Uterus (tissue), 4 donors: Measurements from ENCODE around the gene KHDRBS1. TPM values are rescaled to one million over a fixed set of nuclear protein-coding genes. Genes with fewer than 3 reads are reported as not detected.
A peak's percentile ranks its signal among the peaks of the same experiment; 100 is the strongest.

Experiments used
- DNase-seq, 2 donors: peaks; one replicate each; pipeline ENCODE4 v3.0.0-alpha.2; 2019 to 2020
- H3K27ac ChIP-seq, 2 donors: fragments of 200-600 bp; sonication (generic); 1 replicate in 1 of 2; 2 replicates in 1 of 2; pipeline ENCODE4 v1.5.1; 2016 to 2018
- H3K27me3 ChIP-seq, 2 donors: fragments of 200-600 bp; sonication (generic); one replicate each; pipeline ENCODE4 v1.5.1; 2018 to 2019; ENCODE audit warnings: control low read depth in 1 of 2
- H3K36me3 ChIP-seq, 2 donors: fragments of 200-600 bp; sonication (generic); one replicate each; pipeline ENCODE4 v1.5.1; 2019; ENCODE audit warnings: control low read depth in 1 of 2
- H3K4me1 ChIP-seq, 2 donors: fragments of 200-600 bp; sonication (generic); one replicate each; pipeline ENCODE4 v1.5.1; 2018 to 2019; ENCODE audit warnings: control low read depth in 1 of 2
- H3K4me3 ChIP-seq, 2 donors: fragments of 200-600 bp; sonication (generic); 1 replicate in 1 of 2; 2 replicates in 1 of 2; pipeline ENCODE4 v1.5.1; 2018 to 2019; ENCODE audit warnings: mild to moderate bottlenecking in 1 of 2
- H3K9me3 ChIP-seq, 2 donors: fragments of 200-600 bp; sonication (generic); one replicate each; pipeline ENCODE4 v1.5.1; 2019; ENCODE audit warnings: control low read depth in 1 of 2
- CTCF ChIP-seq, 4 experiments: fragments of 200-600 bp in 2 of 4; fragments of 450-650 bp in 2 of 4; sonication (generic) in 2 of 4; IDR thresholded peaks; one replicate each; pipeline ENCODE4 v1.5.1; 2016 to 2019; ENCODE audit warnings: antibody characterized with exemption in 4 of 4, mild to moderate bottlenecking in 2 of 4, moderate library complexity in 1 of 4
- POLR2A ChIP-seq, 2 donors: fragments of 450-650 bp; IDR thresholded peaks; one replicate each; pipeline ENCODE4 v1.6.1; 2016; ENCODE audit warnings: antibody characterized with exemption in 2 of 2, mild to moderate bottlenecking in 1 of 2, moderate library complexity in 1 of 2
- intact Hi-C: fragments of 100-400 bp; cut with DNase I; formaldehyde crosslinking; loops from one replicate; pipeline ENCODE4 v1.15.1; 2023; ENCODE audit warnings: low total_unique reads
- total RNA-seq, 4 donors: library from RNA; depleted of rRNA in 3 of 4; stranded (reverse); fragments of >200 nt in 3 of 4; gene quantifications; one replicate each; pipeline versions ENCODE4 v1.1.0 to v1.2.4, GENCODE V29; 2014 to 2023
- donor health status: DM: yes; HTN: yes; CAD: no.

Gene KHDRBS1, protein sequence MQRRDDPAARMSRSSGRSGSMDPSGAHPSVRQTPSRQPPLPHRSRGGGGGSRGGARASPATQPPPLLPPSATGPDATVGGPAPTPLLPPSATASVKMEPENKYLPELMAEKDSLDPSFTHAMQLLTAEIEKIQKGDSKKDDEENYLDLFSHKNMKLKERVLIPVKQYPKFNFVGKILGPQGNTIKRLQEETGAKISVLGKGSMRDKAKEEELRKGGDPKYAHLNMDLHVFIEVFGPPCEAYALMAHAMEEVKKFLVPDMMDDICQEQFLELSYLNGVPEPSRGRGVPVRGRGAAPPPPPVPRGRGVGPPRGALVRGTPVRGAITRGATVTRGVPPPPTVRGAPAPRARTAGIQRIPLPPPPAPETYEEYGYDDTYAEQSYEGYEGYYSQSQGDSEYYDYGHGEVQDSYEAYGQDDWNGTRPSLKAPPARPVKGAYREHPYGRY
- total RNA-seq, result 100 to 1,000 TPM in 2 of 4 donors, 10 to 100 TPM in 2; 40.9 to 142 (median 96.5) TPM

- peak; percentile 99 for DNase-seq
- Histone ChIP-seq H3K9me3 (no peaks in the 10 kb centered on the region), H3K4me1 (peaks cover 0 to 2% of the 10 kb centered on the region in 2 donors), H3K27ac (peak within 1 kb of the TSS; percentile 95 to 98), H3K4me3 (peak within 1 kb of the TSS; percentile 59 to 90), H3K36me3 (no peaks in the 10 kb centered on the region), H3K27me3 (no peaks in the 10 kb centered on the region)
- intact Hi-C loops, result no loop called here
- peak; percentile 83 to 94 for TF ChIP-seq POLR2A (IDR thresholded peaks at IDR 0.05)
- TF ChIP-seq CTCF (IDR thresholded peaks at IDR 0.05), result peak in 1 of 4 experiments; percentile 45
Measured at GRCh38 chr1:32013386-32014198, at the start of gene KHDRBS1. Gene KHDRBS1 (plus strand): TSS chr1:32013868. CDS start chr1:32013996, 128 bp downstream.

DNA sequence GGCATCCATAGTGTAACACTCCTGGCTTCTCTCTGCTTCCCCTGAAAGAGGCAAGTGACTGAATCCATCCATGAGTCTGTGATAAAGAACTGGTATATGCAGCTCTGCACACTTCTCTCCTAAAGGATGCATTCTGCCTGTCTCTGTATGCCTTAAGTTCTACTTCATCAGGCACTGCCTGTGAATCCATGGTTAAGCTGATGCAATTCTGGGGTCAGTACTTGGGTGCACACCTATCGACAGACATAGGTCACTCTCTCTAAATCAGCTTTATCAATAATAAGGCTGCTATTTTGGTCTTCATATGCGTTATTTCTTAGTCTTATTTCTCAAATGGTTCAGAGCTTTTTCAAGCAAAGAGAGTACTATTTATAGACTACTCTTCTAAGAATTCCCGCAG is 42.8 kb upstream of the KHDRBS1 start:
- intact Hi-C loops, result no loop called here
- Histone ChIP-seq H3K36me3 (no peaks in the 10 kb centered on the region), H3K4me1 (no peaks in the 10 kb centered on the region), H3K4me3 (no peak overlapping the region), H3K27ac (no peak overlapping the region), H3K9me3 (no peaks in the 10 kb centered on the region), H3K27me3 (no peaks in the 10 kb centered on the region)
- TF ChIP-seq POLR2A (IDR thresholded peaks at IDR 0.05) (no peak), CTCF (IDR thresholded peaks at IDR 0.05) (no peak)
- DNase-seq, result no peak

DNA sequence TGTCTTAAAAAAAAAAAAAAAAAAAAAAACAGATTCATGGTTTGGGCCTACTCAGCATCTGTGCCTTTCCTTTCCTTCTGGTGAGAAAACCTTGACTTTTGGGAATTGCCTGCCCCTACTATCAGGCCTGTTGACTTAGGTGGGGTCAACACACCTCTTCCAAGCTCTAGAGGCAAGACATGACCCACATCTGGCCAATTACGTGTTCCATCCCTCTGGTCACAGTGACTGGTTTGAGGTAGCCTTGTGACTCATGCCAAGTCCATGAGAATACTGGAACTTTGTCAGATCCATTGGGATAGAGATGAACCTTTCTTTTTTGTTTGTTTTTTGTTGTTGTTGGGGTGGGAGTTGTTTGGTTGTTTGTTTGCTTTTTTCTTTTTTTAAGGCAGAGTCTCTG is 37.3 kb upstream of the KHDRBS1 start:
- Histone ChIP-seq H3K4me3 (no peak overlapping the region), H3K9me3 (no peaks in the 10 kb centered on the region), H3K27ac (no peak overlapping the region), H3K27me3 (no peaks in the 10 kb centered on the region), H3K4me1 (no peaks in the 10 kb centered on the region), H3K36me3 (no peaks in the 10 kb centered on the region)
- no peak for DNase-seq
- no peak for TF ChIP-seq POLR2A (IDR thresholded peaks at IDR 0.05)
- TF ChIP-seq CTCF (IDR thresholded peaks at IDR 0.05), result no peak
- intact Hi-C loops, result no loop called here

GRCh38 chr1:31977385-31978131 is 36.1 kb upstream of the KHDRBS1 start:
- H3K27me3 ChIP-seq, result no peaks in the 10 kb centered on the region
- H3K9me3 ChIP-seq, result no peaks in the 10 kb centered on the region
- H3K36me3 ChIP-seq, result no peaks in the 10 kb centered on the region
- no peak for DNase-seq
- H3K4me3 ChIP-seq, result no peak overlapping the region
- intact Hi-C loops, result no loop called here
- peak in 2 of 4 experiments; percentile 9 to 31 for TF ChIP-seq CTCF (IDR thresholded peaks at IDR 0.05)
- no peak for TF ChIP-seq POLR2A (IDR thresholded peaks at IDR 0.05)
- peak overlapping the region in 1 of 2 donors; percentile 24 for H3K27ac ChIP-seq
- H3K4me1 ChIP-seq, result no peaks in the 10 kb centered on the region
